A673 (cell line): Measurements from ENCODE around the gene CDH4. TPM values are rescaled to one million over a fixed set of nuclear protein-coding genes. Genes with fewer than 3 reads are reported as not detected.

Experiments used
- BruUV-seq: library from RNA; stranded (reverse); fragments of 400-500 nt; replicated peaks from 2 replicates; lab custom pipeline; 2021; lab: Mats Ljungman, UMichigan
- CTCF ChIA-PET: fragments of 300-600 bp; sonication (Branson Sonifier 250); formaldehyde crosslinking; loops from one replicate; lab custom pipeline; 2022; ENCODE audit warnings: antibody characterized with exemption; lab: Charles Lee
- POLR2A ChIA-PET: fragments of 300-600 bp; sonication (Branson Sonifier 250); formaldehyde crosslinking; loops from one replicate; lab custom pipeline; 2022; ENCODE audit warnings: antibody characterized with exemption; ENCODE audit not compliant: low non-redundant PET; lab: Charles Lee
- DNase-seq: peaks from one replicate; pipeline ENCODE4 v3.0.0-alpha.2; 2015; ENCODE audit warnings: low spot score
- H3K27ac ChIP-seq: fragments of 200-600 bp; sonication (generic); 2 replicates; pipeline ENCODE4 v1.5.1; 2016; ENCODE audit warnings: mixed run types, low read depth, mild to moderate bottlenecking, mixed read lengths, antibody characterized with exemption, low read length; ENCODE audit not compliant: poor library complexity, severe bottlenecking
- H3K27me3 ChIP-seq: fragments of 200-600 bp; sonication (generic); replicated peaks from 2 replicates; pipeline ENCODE4 v1.6.1; 2017; ENCODE audit warnings: mixed run types, low read depth, mild to moderate bottlenecking, mixed read lengths, antibody characterized with exemption, low read length; ENCODE audit not compliant: insufficient read depth, poor library complexity
- H3K36me3 ChIP-seq: fragments of 200-600 bp; sonication (generic); 2 replicates; pipeline ENCODE4 v1.6.1; 2016; ENCODE audit warnings: mixed run types, mild to moderate bottlenecking, mixed read lengths, antibody characterized with exemption, low read length; ENCODE audit not compliant: insufficient read depth, poor library complexity, severe bottlenecking
- H3K4me1 ChIP-seq: fragments of 200-600 bp; sonication (generic); 2 replicates; pipeline ENCODE4 v1.6.1; 2017; ENCODE audit warnings: mixed run types, mild to moderate bottlenecking, mixed read lengths, antibody characterized with exemption, low read length; ENCODE audit not compliant: insufficient read depth, poor library complexity, severe bottlenecking
- H3K4me3 ChIP-seq: fragments of 200-600 bp; sonication (generic); 2 replicates; pipeline ENCODE4 v1.5.1; 2016; ENCODE audit warnings: low read depth, mixed run types, mild to moderate bottlenecking, mixed read lengths, low read length; ENCODE audit not compliant: poor library complexity, severe bottlenecking
- H3K9me3 ChIP-seq: fragments of 200-600 bp; sonication (generic); 2 replicates; pipeline ENCODE4 v1.6.1; 2016; ENCODE audit warnings: mixed run types, low read depth, mild to moderate bottlenecking, mixed read lengths, antibody characterized with exemption, low read length; ENCODE audit not compliant: poor library complexity, severe bottlenecking
- CTCF ChIP-seq: fragments of 300-800, 200-600 bp; sonication (generic); conservative IDR thresholded peaks from 2 replicates; pipeline ENCODE4 v1.5.1; 2017; ENCODE audit warnings: low read depth, mild to moderate bottlenecking, antibody characterized with exemption, low read length, moderate library complexity, mixed read lengths
- EZH2 ChIP-seq: fragments of 200-600 bp; sonication (generic); IDR thresholded peaks from 2 replicates; pipeline ENCODE4 v1.6.1; 2017; ENCODE audit warnings: borderline replicate concordance, low read depth, mild to moderate bottlenecking, mixed read lengths, antibody characterized with exemption, low read length; ENCODE audit not compliant: poor library complexity, severe bottlenecking
- intact Hi-C: fragments of 100-400 bp; cut with micrococcal nuclease; formaldehyde crosslinking; loops from one replicate; pipeline ENCODE4 v1.10.0; 2022; ENCODE audit not compliant: unreplicated experiment
- total RNA-seq: library from RNA; stranded (reverse); gene quantifications from 2 replicates; pipeline ENCODE4 v1.2.3, GENCODE V29; 2021

CDH4 gene
- total RNA-seq, 1 experiment from 2014 or later = 8.3 TPM

GRCh38 chr20:61300293-61300692, 48.2 kb downstream of the CDH4 start:
- BruUV-seq = no TSS peak
- Histone ChIP-seq H3K4me1 (peaks cover 4% of the 10 kb centered on the region), H3K27me3 (no peaks in the 10 kb centered on the region), H3K9me3 (no peaks in the 10 kb centered on the region), H3K27ac (no peak overlapping the region), H3K4me3 (no peak overlapping the region), H3K36me3 (no peaks in the 10 kb centered on the region)
- ChIA-PET POLR2A (no interaction called here), CTCF (no interaction called here)
- TF ChIP-seq CTCF = no peak
- no peak for TF ChIP-seq EZH2
- no peak for DNase-seq
- intact Hi-C loops = no loop called here

- CTCF ChIA-PET = no interaction called here
- intact Hi-C loops = no loop called here
- TF ChIP-seq CTCF = no peak
- no peak for TF ChIP-seq EZH2
- H3K4me1 ChIP-seq = peaks cover 4% of the 10 kb centered on the region
- DNase-seq = no peak
- H3K36me3 ChIP-seq = no peaks in the 10 kb centered on the region
- no peak overlapping the region for H3K27ac ChIP-seq
- no peaks in the 10 kb centered on the region for H3K27me3 ChIP-seq
- no TSS peak for BruUV-seq
- H3K4me3 ChIP-seq = no peak overlapping the region
- POLR2A ChIA-PET = no interaction called here
- no peaks in the 10 kb centered on the region for H3K9me3 ChIP-seq
These were observed 48.6 kb downstream of the CDH4 start for GRCh38 chr20:61300709-61301108.

GRCh38 chr20:61301711-61302525, 49.9 kb downstream of the CDH4 start:
- POLR2A ChIA-PET = no interaction called here

More at GRCh38 chr20:61301711-61302525, 49.9 kb downstream of the CDH4 start:
- intact Hi-C loops = no loop called here
- Histone ChIP-seq H3K4me3 (no peak overlapping the region), H3K9me3 (no peaks in the 10 kb centered on the region), H3K36me3 (no peaks in the 10 kb centered on the region), H3K27me3 (no peaks in the 10 kb centered on the region), H3K4me1 (peaks cover 4% of the 10 kb centered on the region), H3K27ac (no peak overlapping the region)
- no peak for TF ChIP-seq CTCF
- BruUV-seq = no TSS peak
- DNase-seq = no peak
- CTCF ChIA-PET = no interaction called here
